Measurements from ENCODE around the gene HACL1.
"Not testable (repeated sequence)": the region's sequence is repeated elsewhere in the genome, so short reads cannot be mapped to it uniquely, and the experiment has no call there.

The HACL1 gene

GRCh38 chr3:15578289-15578867 lies 23.0 kb downstream of the HACL1 start:
- DNase-seq = no peak

- no peak for DNase-seq
Observed at GRCh38 chr3:15576475-15576874, 24.9 kb downstream of the HACL1 start.

- no peak for DNase-seq
Observed at GRCh38 chr3:15575446-15575845, 25.9 kb downstream of the HACL1 start.

- DNase-seq = no peak
Observed at GRCh38 chr3:15572138-15572537, 29.2 kb downstream of the HACL1 start.

- DNase-seq = no peak
Observed at GRCh38 chr3:15563190-15563589, 38.2 kb downstream of the HACL1 start.

GRCh38 chr3:15562560-15562959 lies 38.8 kb downstream of the HACL1 start:
- DNase-seq = no peak

GRCh38 chr3:15558581-15558980 lies 42.8 kb downstream of the HACL1 start:
- no peak for DNase-seq

GRCh38 chr3:15557511-15557946 lies 43.8 kb downstream of the HACL1 start:
- DNase-seq = peak; percentile 83

- no peak for DNase-seq
Observed at GRCh38 chr3:15556512-15556911, 44.9 kb downstream of the HACL1 start.

GRCh38 chr3:15553749-15554148 lies 47.6 kb downstream of the HACL1 start:
- no peak for DNase-seq

GRCh38 chr3:15551902-15552301 lies 49.5 kb downstream of the HACL1 start:
- no peak for DNase-seq

GRCh38 chr3:15549846-15550245 lies 51.5 kb downstream of the HACL1 start:
- no peak for DNase-seq

- no peak for DNase-seq
Observed at GRCh38 chr3:15542614-15543013, 58.8 kb downstream of the HACL1 start.

- no peak for DNase-seq
Observed at GRCh38 chr3:15541371-15541770, 60.0 kb downstream of the HACL1 start.

- no peak for DNase-seq
Observed at GRCh38 chr3:15539066-15539465, 62.3 kb downstream of the HACL1 start.

- no peak for DNase-seq
Observed at GRCh38 chr3:15538345-15538744, 63.0 kb downstream of the HACL1 start.

GRCh38 chr3:15536856-15537255 lies 64.5 kb downstream of the HACL1 start:
- DNase-seq = no peak

- DNase-seq = peak; percentile 30
Observed at GRCh38 chr3:15535732-15536131, 65.6 kb downstream of the HACL1 start.

- not testable (repeated sequence) for DNase-seq
Observed at GRCh38 chr3:15532614-15533013, 68.8 kb downstream of the HACL1 start.

- no peak for DNase-seq
Observed at GRCh38 chr3:15531346-15531745, 70.0 kb downstream of the HACL1 start.

GRCh38 chr3:15528854-15529537 lies 72.4 kb downstream of the HACL1 start:
- DNase-seq = no peak

GRCh38 chr3:15527031-15527459 lies 74.3 kb downstream of the HACL1 start:
- DNase-seq = no peak

- no peak for DNase-seq
Observed at GRCh38 chr3:15525790-15526189, 75.6 kb downstream of the HACL1 start.

GRCh38 chr3:15523660-15524417 lies 77.5 kb downstream of the HACL1 start:
- no peak for DNase-seq

Measured in kidney glomerular epithelial cell (primary cell).